ENCODE data around the gene TCF15. TPM values are rescaled to one million over a fixed set of nuclear protein-coding genes. Genes with fewer than 3 reads are reported as not detected.

Gene TCF15
- total RNA-seq, 4 donors from 2014 or later = 0.51 to 1.0 (median 0.97) TPM; not detected in 1

- Histone ChIP-seq H3K36me3 (no peaks in the 10 kb centered on the region), H3K27ac (no peak overlapping the region), H3K27me3 (no peaks in the 10 kb centered on the region), H3K4me1 (no peaks in the 10 kb centered on the region), H3K9me3 (no peaks in the 10 kb centered on the region), H3K4me3 (no peak overlapping the region)
- no peak for DNase-seq
- TF ChIP-seq POLR2A (IDR thresholded peaks at IDR 0.05) (no peak), CTCF (IDR thresholded peaks at IDR 0.05) (no peak)
- intact Hi-C loops (cut with DNase I; ENCODE audit: low total_unique reads) = no loop called here
Observed at GRCh38 chr20:635028-635892, 25.2 kb upstream of the TCF15 start.

GRCh38 chr20:634148-634925, 24.2 kb upstream of the TCF15 start:
- intact Hi-C loops (cut with DNase I; ENCODE audit: low total_unique reads) = no loop called here
- no peak for DNase-seq
- H3K4me3 ChIP-seq = no peak overlapping the region
- no peaks in the 10 kb centered on the region for H3K9me3 ChIP-seq
- no peaks in the 10 kb centered on the region for H3K27me3 ChIP-seq
- no peaks in the 10 kb centered on the region for H3K4me1 ChIP-seq
- TF ChIP-seq POLR2A (IDR thresholded peaks at IDR 0.05) (no peak), CTCF (IDR thresholded peaks at IDR 0.05) (no peak)
- no peak overlapping the region for H3K27ac ChIP-seq
- H3K36me3 ChIP-seq = no peaks in the 10 kb centered on the region

- H3K36me3 ChIP-seq = no peaks in the 10 kb centered on the region
- H3K4me3 ChIP-seq = no peak overlapping the region
- no peak overlapping the region for H3K27ac ChIP-seq
- no peaks in the 10 kb centered on the region for H3K27me3 ChIP-seq
- no peak for DNase-seq
- TF ChIP-seq CTCF (IDR thresholded peaks at IDR 0.05) (no peak), POLR2A (IDR thresholded peaks at IDR 0.05) (no peak)
- no peaks in the 10 kb centered on the region for H3K4me1 ChIP-seq
- intact Hi-C loops (cut with DNase I; ENCODE audit: low total_unique reads) = no loop called here
- no peaks in the 10 kb centered on the region for H3K9me3 ChIP-seq
Observed at GRCh38 chr20:631101-631500, 21.0 kb upstream of the TCF15 start.

GRCh38 chr20:626579-626978, 16.5 kb upstream of the TCF15 start:
- intact Hi-C loops (cut with DNase I; ENCODE audit: low total_unique reads) = no loop called here
- H3K27ac ChIP-seq = no peak overlapping the region
- DNase-seq = no peak
- no peak for TF ChIP-seq POLR2A (IDR thresholded peaks at IDR 0.05)
- no peak for TF ChIP-seq CTCF (IDR thresholded peaks at IDR 0.05)
- no peak overlapping the region for H3K4me3 ChIP-seq
- H3K4me1 ChIP-seq = no peaks in the 10 kb centered on the region
- H3K27me3 ChIP-seq = no peaks in the 10 kb centered on the region
- no peaks in the 10 kb centered on the region for H3K36me3 ChIP-seq
- no peaks in the 10 kb centered on the region for H3K9me3 ChIP-seq

DNA sequence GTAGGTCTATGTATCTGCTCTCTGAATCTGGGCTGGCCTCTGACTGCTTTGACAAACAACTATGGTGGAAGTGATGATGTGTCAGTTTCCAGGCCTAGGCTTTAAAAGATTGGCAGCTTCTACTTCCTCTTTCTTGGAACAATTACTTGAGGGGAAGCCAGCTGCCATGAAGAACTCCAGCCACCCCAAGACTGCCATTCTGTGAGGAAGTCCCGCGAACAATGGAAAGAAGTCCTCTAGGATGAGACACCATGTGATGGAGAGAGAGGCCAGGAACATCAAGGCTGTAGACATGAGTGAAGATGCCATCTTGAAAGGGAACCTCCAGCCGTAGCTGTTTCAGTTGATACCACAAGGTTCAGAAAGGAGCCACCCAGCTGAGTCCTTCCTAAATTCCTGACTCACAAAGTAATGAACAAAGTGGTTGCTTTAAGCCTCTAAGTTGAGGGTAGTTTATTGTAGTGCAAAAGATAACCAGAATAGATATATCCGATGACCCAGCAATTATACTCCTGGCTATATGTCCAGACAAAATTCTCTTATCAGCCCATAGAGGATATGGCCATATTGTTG, 15.3 kb upstream of the TCF15 start:
- Histone ChIP-seq H3K36me3 (no peaks in the 10 kb centered on the region), H3K27me3 (no peaks in the 10 kb centered on the region), H3K27ac (no peak overlapping the region), H3K4me3 (no peak overlapping the region), H3K9me3 (no peaks in the 10 kb centered on the region), H3K4me1 (no peaks in the 10 kb centered on the region)
- intact Hi-C loops (cut with DNase I; ENCODE audit: low total_unique reads) = no loop called here
- no peak for TF ChIP-seq CTCF (IDR thresholded peaks at IDR 0.05)
- TF ChIP-seq POLR2A (IDR thresholded peaks at IDR 0.05) = no peak
- no peak for DNase-seq
